Subcutaneous abdominal adipose tissue (tissue), 5 donors: ENCODE measurements around the gene ANAPC5.

Experiments used
- H3K27ac ChIP-seq: one replicate; pipeline ENCODE4 v1.7.0; 2013; ENCODE audit warnings: low read depth, mild to moderate bottlenecking, inconsistent platforms, low read length, moderate library complexity
- H3K27me3 ChIP-seq, 5 donors: one replicate each; pipeline ENCODE4 v1.7.0; 2013; ENCODE audit warnings: low read length in 5 of 5, inconsistent platforms in 1 of 5; ENCODE audit not compliant: control insufficient read depth in 5 of 5, insufficient read depth in 4 of 5
- H3K36me3 ChIP-seq, 5 donors: one replicate each; pipeline ENCODE4 v1.7.0; 2013; ENCODE audit warnings: low read length in 5 of 5; ENCODE audit not compliant: control insufficient read depth in 5 of 5, insufficient read depth in 5 of 5
- H3K4me1 ChIP-seq, 5 donors: one replicate each; pipeline ENCODE4 v1.7.0; 2013; ENCODE audit warnings: low read length in 5 of 5, mild to moderate bottlenecking in 3 of 5, moderate library complexity in 1 of 5; ENCODE audit not compliant: control insufficient read depth in 5 of 5, insufficient read depth in 5 of 5
- H3K4me3 ChIP-seq, 5 donors: one replicate each; pipeline ENCODE4 v1.7.0; 2013; ENCODE audit warnings: low read length in 5 of 5, low read depth in 1 of 5
- H3K9ac ChIP-seq, 5 donors: one replicate each; pipeline ENCODE4 v1.7.0; 2013; ENCODE audit warnings: low read length in 5 of 5, mild to moderate bottlenecking in 4 of 5, moderate library complexity in 3 of 5
- H3K9me3 ChIP-seq, 5 donors: one replicate each; pipeline ENCODE4 v1.7.0; 2013; ENCODE audit warnings: low read length in 5 of 5; ENCODE audit not compliant: control insufficient read depth in 5 of 5
- donor health status: healthy.
- donor health status: healthy.
- donor health status: healthy.
- donor health status: healthy.
- donor health status: healthy.

The ANAPC5 gene

DNA sequence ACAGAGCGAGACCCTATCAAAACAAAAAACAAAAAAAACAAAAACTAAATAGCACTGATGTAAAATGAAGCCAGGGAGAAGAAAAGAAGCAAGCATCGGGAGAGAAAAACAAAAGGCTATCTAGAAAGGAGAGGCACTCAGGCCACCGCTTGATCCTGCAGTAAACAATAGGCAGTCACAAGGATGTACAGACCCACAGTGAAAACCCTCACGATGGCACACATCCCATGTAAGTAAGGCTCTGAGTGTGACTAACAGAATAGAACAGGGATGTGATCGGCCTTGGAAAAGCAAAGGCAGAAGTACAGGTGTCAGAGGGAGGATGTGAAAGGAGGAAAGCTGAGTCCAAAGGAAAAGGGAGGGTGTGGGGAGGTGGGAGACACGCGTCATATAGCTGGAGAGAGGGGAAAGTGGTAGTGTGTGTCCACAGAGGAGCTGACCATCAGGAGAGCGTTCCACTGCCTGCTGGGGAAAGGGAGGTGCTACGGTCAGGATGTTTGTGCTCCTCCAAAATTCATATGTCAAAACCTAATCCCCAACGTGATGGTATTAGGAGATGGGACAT is 87.2 kb downstream of the ANAPC5 start:
- H3K27me3 ChIP-seq = no peaks in the 10 kb centered on the region
- peaks cover 9 to 84% (median 67%) of the 10 kb centered on the region in 5 donors for H3K36me3 ChIP-seq
- no peak overlapping the region for H3K4me3 ChIP-seq
- H3K9me3 ChIP-seq = no peaks in the 10 kb centered on the region
- H3K27ac ChIP-seq = no peak overlapping the region
- H3K4me1 ChIP-seq = no peaks in the 10 kb centered on the region
- H3K9ac ChIP-seq = no peak overlapping the region

DNA sequence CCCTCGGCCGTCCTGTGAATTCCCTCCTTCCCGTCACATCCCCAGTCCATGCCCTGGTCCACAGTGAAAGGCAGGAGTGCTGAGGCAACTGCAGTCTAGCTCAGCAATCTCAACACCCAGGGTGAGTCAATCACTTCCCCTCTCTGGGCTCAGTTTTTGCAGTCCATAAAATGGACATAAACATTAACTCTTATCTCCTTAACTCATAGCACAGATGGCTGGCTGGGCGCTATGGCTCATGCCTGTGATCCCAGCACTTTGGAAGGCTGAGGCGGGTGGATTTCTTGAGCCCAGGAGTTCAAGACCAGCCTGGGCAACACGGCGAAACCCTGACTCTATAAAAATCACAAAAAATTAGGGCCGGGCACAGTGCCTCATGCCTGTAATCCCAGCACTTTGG is 88.1 kb downstream of the ANAPC5 start:
- no peaks in the 10 kb centered on the region for H3K9me3 ChIP-seq
- peaks cover 6 to 84% (median 71%) of the 10 kb centered on the region in 5 donors for H3K36me3 ChIP-seq
- no peak overlapping the region for H3K27ac ChIP-seq
- no peak overlapping the region for H3K4me3 ChIP-seq
- no peaks in the 10 kb centered on the region for H3K27me3 ChIP-seq
- H3K9ac ChIP-seq = no peak overlapping the region
- H3K4me1 ChIP-seq = no peaks in the 10 kb centered on the region

DNA sequence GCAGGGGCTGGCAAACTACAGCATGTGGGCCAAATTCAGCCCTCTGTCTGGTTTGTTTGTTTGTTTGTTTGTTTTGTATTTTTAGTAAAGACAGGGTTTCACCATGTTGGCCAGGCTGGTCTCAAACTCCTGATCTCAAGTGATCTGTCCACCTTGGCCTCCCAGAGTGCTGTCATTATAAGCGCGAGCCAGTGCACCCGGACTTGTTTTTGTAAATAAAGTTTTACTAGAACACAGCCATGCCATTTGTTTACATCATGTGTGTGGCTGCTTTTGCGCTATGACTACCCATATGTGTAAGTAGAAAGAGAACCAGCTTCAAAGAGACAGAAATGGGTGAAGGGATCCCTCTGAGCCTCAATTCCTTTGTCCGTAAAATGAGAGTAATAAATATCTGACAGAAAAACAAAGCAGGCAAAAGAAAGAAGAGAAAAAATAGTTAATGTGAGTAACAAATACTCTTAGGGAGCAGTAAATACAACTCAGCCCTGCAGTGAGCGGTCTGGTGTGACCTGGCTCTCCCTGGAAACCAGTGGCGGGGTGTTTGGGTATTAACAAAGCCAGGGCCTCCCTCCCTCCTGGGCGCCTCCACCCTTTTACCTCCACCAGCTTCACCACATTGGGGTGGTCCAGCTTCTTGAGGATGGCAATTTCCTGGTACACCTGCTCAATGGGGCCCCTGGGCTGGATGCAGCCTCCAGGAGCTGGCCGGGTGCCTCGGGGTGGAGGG is 88.8 kb downstream of the ANAPC5 start:
- H3K36me3 ChIP-seq = peaks cover 4 to 83% (median 68%) of the 10 kb centered on the region in 5 donors
- H3K4me3 ChIP-seq = no peak overlapping the region
- no peaks in the 10 kb centered on the region for H3K4me1 ChIP-seq
- H3K9me3 ChIP-seq = no peaks in the 10 kb centered on the region
- no peak overlapping the region for H3K9ac ChIP-seq
- no peaks in the 10 kb centered on the region for H3K27me3 ChIP-seq
- H3K27ac ChIP-seq = no peak overlapping the region

DNA sequence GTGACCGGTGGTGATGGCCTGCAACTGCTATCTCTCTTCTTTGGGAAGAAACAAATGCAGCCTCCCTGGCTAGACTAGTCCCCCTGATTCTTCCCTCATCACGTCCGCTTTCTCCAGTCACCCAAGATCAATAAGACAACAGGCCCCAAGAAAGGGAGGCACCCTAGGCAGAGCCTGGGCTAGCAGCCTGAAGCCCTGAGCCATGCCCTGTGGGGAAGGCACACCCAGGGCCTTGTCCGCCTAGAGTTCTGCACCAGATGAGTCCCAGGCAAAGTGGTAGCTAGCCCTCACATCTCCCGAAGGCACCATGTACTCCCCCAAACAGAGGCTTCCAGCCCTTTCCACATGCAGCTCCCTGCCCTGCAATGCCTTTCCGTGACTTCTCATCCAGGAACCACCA is 90.8 kb downstream of the ANAPC5 start:
- Histone ChIP-seq H3K4me1 (no peaks in the 10 kb centered on the region), H3K4me3 (no peak overlapping the region), H3K36me3 (peaks cover 6 to 88% (median 72%) of the 10 kb centered on the region in 5 donors), H3K9ac (no peak overlapping the region), H3K27ac (no peak overlapping the region), H3K9me3 (no peaks in the 10 kb centered on the region), H3K27me3 (no peaks in the 10 kb centered on the region)

DNA sequence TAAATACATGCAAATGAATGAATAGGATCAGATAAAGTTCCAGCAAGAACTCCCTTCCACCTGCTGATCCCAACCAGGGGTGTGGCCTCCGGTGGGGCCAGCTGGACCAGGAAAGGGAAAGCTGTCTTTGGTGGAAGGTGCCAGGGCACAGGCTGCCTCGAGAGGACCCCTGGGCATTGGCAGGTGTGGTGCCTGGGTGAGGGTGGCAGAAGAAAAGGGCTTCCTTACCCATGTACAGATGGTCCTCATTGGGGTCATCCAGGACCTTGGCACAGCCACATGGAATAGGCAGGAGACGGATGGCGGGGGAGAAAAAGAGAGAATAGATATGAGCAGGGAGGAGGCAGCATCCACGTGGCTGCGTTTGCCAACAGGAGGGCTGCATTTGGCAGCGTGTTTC is 92.1 kb downstream of the ANAPC5 start:
- H3K9ac ChIP-seq = no peak overlapping the region
- H3K4me3 ChIP-seq = no peak overlapping the region
- no peak overlapping the region for H3K27ac ChIP-seq
- no peaks in the 10 kb centered on the region for H3K4me1 ChIP-seq
- peaks cover 6 to 84% (median 69%) of the 10 kb centered on the region in 5 donors for H3K36me3 ChIP-seq
- no peaks in the 10 kb centered on the region for H3K27me3 ChIP-seq
- H3K9me3 ChIP-seq = no peaks in the 10 kb centered on the region

DNA sequence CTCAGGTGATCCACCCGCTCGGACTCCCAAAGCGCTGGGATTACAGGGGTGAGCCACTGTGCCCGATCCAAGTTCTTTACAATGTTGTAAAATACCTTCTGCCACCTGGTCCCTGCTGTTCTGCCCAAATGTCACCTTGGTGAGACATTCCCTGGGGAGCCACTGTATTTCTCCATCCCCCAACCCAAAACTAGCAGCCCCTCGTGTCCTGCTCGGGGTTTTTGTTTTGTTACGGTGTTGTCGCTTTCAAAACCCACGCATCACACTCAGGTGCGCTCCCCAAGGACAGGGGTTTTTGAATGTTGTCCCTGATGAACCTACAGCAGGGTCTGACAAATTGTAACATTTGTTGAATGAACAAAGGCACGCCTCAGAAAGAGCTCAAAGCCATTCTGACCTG is 93.1 kb downstream of the ANAPC5 start:
- Histone ChIP-seq H3K27ac (no peak overlapping the region), H3K9me3 (no peaks in the 10 kb centered on the region), H3K4me3 (no peak overlapping the region), H3K27me3 (no peaks in the 10 kb centered on the region), H3K9ac (no peak overlapping the region), H3K36me3 (peaks cover 6 to 85% (median 72%) of the 10 kb centered on the region in 5 donors), H3K4me1 (no peaks in the 10 kb centered on the region)
